ENCODE results near the gene NRG2. TPM values are rescaled to one million over a fixed set of nuclear protein-coding genes. Genes with fewer than 3 reads are reported as not detected.

NRG2 gene
- total and polyA plus RNA-seq, 2 of the 8 experiments (the other 6 are each of a cell fraction or from before 2014, with no cell fraction given), result 0.27 to 0.54 TPM

GRCh38 chr5:139882961-139883539 lies 160.0 kb downstream of the NRG2 start:
- H3K9me3 ChIP-seq (ENCODE audit: insufficient read depth in 2 of 2, low read depth in 1 of 2, low read length in 1 of 2), result no peaks in the 10 kb centered on the region
- FAIRE-seq (no peak), DNase-seq (ENCODE audit: low read depth in 1 of 2, low spot score in 2 of 2) (no peak)
- H3K79me1 ChIP-seq (ENCODE audit: low read depth, low read length), result peaks cover 2% of the 10 kb centered on the region; the same call in 1 of the 2 replicates
- H2BK15ac ChIP-seq (ENCODE audit: low read length), result no peak overlapping the region
- H3K56ac ChIP-seq (replicated peaks; ENCODE audit: insufficient read length, low read depth, low read length), result no peak overlapping the region
- no peak overlapping the region for H2BK120ac ChIP-seq (replicated peaks; ENCODE audit: low read depth, low read length)
- H4K8ac ChIP-seq (ENCODE audit: extremely low read depth, insufficient read depth, low read length), result no peak overlapping the region; the same call in 1 of the 2 replicates
- H3K36me3 ChIP-seq (ENCODE audit: control insufficient read depth in 2 of 4, insufficient read depth in 4 of 4, low read length in 3 of 4), result no peaks in the 10 kb centered on the region
- H3K23me2 ChIP-seq (ENCODE audit: low read depth, low read length), result no peaks in the 10 kb centered on the region
- H3K4me2 ChIP-seq (ENCODE audit: insufficient read depth in 1 of 2, low read depth in 2 of 2, low read length in 2 of 2), result no peak overlapping the region
- H2BK20ac ChIP-seq (ENCODE audit: low read length), result no peak overlapping the region
- H2AFZ ChIP-seq (ENCODE audit: low read length), result no peak overlapping the region
- no peaks in the 10 kb centered on the region for H3K79me2 ChIP-seq (ENCODE audit: control insufficient read depth in 1 of 2, insufficient read depth in 2 of 2, low read length in 2 of 2)
- H3K4me3 ChIP-seq (ENCODE audit: extremely low read depth in 1 of 4, insufficient read depth in 2 of 4, low read depth in 3 of 4, low read length in 4 of 4), result no peak overlapping the region
- H2BK5ac ChIP-seq (ENCODE audit: low read depth, low read length), result no peak overlapping the region
- ChIA-PET CTCF (ENCODE audit: partially characterized antibody) (interaction anchor here (0.9 to 3.6 kb wide), 7 partner anchors 10 to 86 kb away, joined by 3 to 43 read pairs (median 6); no protein-coding TSS in a partner anchor), POLR2A (ENCODE audit: partially characterized antibody) (interaction anchor here (0.7 kb wide), 1 partner anchor 1966 kb away, joined by 3 read pairs; no protein-coding TSS in a partner anchor)
- H2BK12ac ChIP-seq (ENCODE audit: low read depth, low read length), result no peak overlapping the region
- H4K20me1 ChIP-seq (replicated peaks in 1 of 2; ENCODE audit: control insufficient read depth in 1 of 2, insufficient read depth in 2 of 2, low read length in 2 of 2), result no peaks in the 10 kb centered on the region
- no peak overlapping the region for H4K5ac ChIP-seq (ENCODE audit: insufficient read length, low read depth, low read length)
- H3K4ac ChIP-seq (replicated peaks; ENCODE audit: insufficient read length, low read depth, low read length), result no peak overlapping the region
- no peak overlapping the region for H3K18ac ChIP-seq (ENCODE audit: extremely low read depth, low read length)
- H4K91ac ChIP-seq (replicated peaks; ENCODE audit: insufficient read length, low read length), result no peak overlapping the region
- H3K27ac ChIP-seq (ENCODE audit: low read depth, low read length), result no peak overlapping the region
- 82% methylated on average over 7 of the region's 10 CpGs; no CpG with 5 or more reads in 1 of the 2 experiments for WGBS, 2 experiments (ENCODE audit: extremely low coverage in 1 of 2, insufficient coverage in 1 of 2, insufficient read length in 1 of 2, insufficient replicate concordance in 2 of 2, low coverage in 1 of 2, low lambda C conversion rate in 2 of 2, missing lambda C conversion rate in 1 of 2)
- H3K23ac ChIP-seq (ENCODE audit: insufficient read length), result no peak overlapping the region
- peaks cover 0 to 9% (median 0%) of the 10 kb centered on the region in 4 experiments; a peak in 3 of 7 replicates for H3K4me1 ChIP-seq (replicated peaks in 1 of 4; ENCODE audit: control insufficient read depth in 3 of 4, insufficient read depth in 4 of 4, low read length in 3 of 4)
- H3K9ac ChIP-seq (replicated peaks in 1 of 4; ENCODE audit: extremely low read depth in 1 of 4, low read depth in 3 of 4, low read length in 3 of 4), result no peak overlapping the region
- H2AK5ac ChIP-seq (ENCODE audit: low read depth, low read length), result no peak overlapping the region
- H3K27me3 ChIP-seq (replicated peaks in 1 of 4; ENCODE audit: control insufficient read depth in 3 of 4, extremely low read depth in 1 of 4, insufficient read depth in 3 of 4, low read length in 3 of 4), result peaks cover 0 to 2% (median 0%) of the 10 kb centered on the region in 4 experiments; a peak in 2 of 7 replicates
- H3K14ac ChIP-seq (ENCODE audit: insufficient read length), result no peak overlapping the region
- TF ChIP-seq SIX5 (IDR thresholded peaks at IDR 0.05; ENCODE audit: low read depth, low read length) (no peak), TBP (IDR thresholded peaks at IDR 0.05; ENCODE audit: low read depth, low read length) (no peak), RXRA (IDR thresholded peaks at IDR 0.05; ENCODE audit: insufficient read depth, low read depth, low read length) (no peak), EP300 (IDR thresholded peaks at IDR 0.05; ENCODE audit: borderline replicate concordance in 1 of 2, low read depth in 2 of 2, low read length in 2 of 2) (no peak), SP2 (IDR thresholded peaks at IDR 0.05; ENCODE audit: low read length) (no peak), CREB1 (IDR thresholded peaks at IDR 0.05) (no peak), SIRT6 (IDR thresholded peaks at IDR 0.05; ENCODE audit: low read length) (no peak), PHF8 (conservative IDR thresholded peaks at IDR 0.05; ENCODE audit: low read depth, low read length) (no peak), EGR1 (IDR thresholded peaks at IDR 0.05; ENCODE audit: borderline replicate concordance, low read depth, low read length) (no peak), TAF7 (optimal IDR thresholded peaks at IDR 0.05; ENCODE audit: borderline replicate concordance, low read depth, low read length) (no peak), TCF12 (IDR thresholded peaks at IDR 0.05; ENCODE audit: low read depth, low read length) (no peak), CHD1 (IDR thresholded peaks at IDR 0.05; ENCODE audit: low read depth, low read length) (no peak), SIN3A (conservative IDR thresholded peaks at IDR 0.05 in 1 of 2, IDR thresholded peaks at IDR 0.05 in 1 of 2; ENCODE audit: low read depth in 1 of 2, low read length in 2 of 2) (no peak), CHD2 (IDR thresholded peaks at IDR 0.05; ENCODE audit: low read length) (no peak)

Data from H1 (cell line).